Stimulated activated CD8-positive, alpha-beta memory T cell treated with anti-CD3 and anti-CD28 coated beads, Interleukin-7, amount 100 ng/mL, for 1 hour (primary cell): Measurements from ENCODE around the gene USP32.

Experiments used
- DNase-seq, 2 donors: peaks; one replicate each; pipeline ENCODE4 v3.0.0-alpha.2; 2020; ENCODE audit warnings: low read depth in 2 of 2

Gene USP32

DNA sequence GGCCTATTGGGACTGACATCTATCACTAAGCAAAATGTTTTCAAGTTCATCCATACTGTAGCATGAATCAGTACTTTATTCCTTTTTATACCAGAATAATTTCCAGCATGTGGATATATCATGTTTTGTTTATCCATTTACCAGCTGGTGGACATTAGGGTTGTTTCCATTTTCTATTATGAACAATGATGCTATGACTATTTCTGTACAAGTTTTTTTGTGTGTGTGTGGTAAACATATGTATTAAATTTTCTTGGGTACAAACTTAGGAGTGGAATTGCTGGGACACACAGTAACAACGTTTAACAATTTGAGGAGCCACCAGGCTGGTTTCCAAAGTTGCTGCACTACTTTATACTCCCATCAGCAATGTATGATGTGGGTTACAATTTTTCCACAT lies 91.0 kb downstream of the USP32 start:
- no peak for DNase-seq

- no peak for DNase-seq
Observed at GRCh38 chr17:60300011-60300410, 91.9 kb downstream of the USP32 start.

DNA sequence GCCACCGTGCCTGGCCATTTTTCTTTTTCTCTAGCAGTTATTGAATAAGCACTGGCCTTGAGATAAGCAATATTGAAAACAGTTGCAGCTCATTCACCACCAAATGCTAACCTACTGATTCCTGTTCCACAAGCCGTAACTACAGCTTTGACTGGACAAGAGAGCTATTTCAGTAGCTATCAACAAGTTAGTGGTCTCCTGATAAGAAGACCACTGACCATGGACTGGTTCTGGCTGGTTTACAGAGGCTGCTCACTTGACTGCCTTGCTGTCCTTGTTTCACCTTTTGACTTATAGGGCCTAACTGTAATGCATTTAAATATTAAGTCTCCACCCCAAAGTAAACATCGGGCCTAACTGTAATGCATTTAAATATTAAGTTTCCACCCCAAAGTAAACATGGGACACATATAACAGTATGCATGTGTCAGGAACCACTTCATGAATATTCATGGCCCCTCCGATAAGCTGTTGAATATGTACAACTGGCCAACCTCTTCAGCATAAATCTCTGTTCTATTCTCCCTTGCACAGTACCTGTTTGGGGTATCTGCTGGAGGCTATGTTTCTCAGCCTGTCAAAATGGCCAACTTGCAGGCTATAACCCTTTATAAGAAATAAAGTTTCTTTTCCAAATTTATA lies 94.1 kb downstream of the USP32 start:
- DNase-seq: no peak

- no peak for DNase-seq
Observed at GRCh38 chr17:60296177-60296576, 95.8 kb downstream of the USP32 start.

GRCh38 chr17:60293580-60294335 lies 98.2 kb downstream of the USP32 start:
- no peak for DNase-seq

GRCh38 chr17:60292697-60293096 lies 99.2 kb downstream of the USP32 start:
- no peak for DNase-seq

DNA sequence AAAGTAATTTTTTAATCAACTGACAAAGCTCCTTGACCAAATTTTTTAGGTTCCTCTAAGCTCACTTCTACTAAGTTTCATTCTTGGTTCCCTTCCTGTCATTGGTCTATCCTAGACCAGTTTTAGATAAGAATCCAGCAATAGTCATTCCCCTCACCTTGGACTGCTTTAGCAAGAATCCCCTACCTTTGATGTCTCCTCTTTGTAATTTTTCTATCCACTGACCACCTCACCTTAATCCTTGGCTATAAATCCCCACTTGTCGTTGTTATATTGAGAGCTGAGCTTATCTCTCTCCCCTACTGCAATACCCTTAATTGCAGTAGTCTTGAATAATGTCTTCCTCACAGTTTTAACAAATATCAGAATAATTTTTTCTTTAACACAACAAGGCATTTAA lies 107.2 kb downstream of the USP32 start:
- DNase-seq: no peak

DNA sequence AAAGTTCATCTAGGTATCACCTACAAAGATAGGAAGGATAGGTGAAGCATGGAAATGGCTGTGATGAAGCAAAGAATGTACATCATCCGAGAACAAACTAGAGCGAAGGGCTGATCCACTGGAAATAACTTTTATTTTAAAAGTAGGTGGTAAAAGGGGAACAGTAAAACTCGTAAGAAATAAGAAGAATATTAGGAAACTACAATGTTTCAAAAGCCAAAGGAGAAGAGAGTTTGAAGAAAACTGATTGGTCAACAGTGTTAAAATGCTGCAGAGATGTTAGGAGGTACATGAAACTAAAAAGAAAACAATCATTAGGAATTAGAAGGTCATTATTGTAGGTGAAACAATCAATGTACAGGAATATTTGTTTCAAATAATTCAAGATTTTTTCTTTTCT lies 108.1 kb downstream of the USP32 start:
- DNase-seq: no peak

- no peak for DNase-seq
Observed at GRCh38 chr17:60280673-60281072, 111.3 kb downstream of the USP32 start.

DNA sequence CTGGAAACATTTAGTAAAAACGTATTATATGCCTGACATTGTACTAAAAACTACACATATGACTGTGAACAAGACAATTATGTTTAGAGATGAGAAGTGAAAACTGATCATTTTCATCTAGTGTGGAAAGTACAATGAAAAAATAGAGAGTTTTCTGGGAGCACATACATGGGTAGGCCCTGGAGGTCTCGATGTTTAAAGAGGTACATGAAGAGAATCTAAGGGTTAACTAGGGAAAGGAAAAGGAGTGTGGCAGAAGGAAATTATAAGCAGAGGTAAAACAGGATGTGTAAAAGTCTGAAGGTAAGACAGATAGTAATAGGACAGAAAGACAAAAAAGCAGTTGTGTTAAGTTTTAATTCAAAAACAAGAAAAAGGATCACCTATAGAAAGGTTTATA lies 113.7 kb downstream of the USP32 start:
- no peak for DNase-seq

DNA sequence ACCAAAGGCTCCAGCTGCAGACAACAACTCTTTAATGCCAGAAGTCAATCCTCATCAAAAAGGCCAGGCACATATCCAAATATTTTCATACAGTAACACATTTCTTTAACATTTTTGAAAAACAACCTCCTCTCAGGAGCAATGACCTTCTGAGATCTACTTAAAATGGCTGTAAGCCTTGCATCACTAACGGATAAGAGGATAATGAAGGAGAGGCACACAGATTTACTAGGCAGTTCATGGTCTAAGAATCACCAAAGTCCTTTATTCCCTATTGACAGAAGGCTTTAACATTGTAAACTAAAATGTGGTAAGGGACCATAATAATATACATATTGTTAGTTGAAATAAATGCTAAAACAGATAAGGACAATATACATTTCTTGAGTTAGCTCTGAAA lies 114.7 kb downstream of the USP32 start:
- no peak for DNase-seq

DNA sequence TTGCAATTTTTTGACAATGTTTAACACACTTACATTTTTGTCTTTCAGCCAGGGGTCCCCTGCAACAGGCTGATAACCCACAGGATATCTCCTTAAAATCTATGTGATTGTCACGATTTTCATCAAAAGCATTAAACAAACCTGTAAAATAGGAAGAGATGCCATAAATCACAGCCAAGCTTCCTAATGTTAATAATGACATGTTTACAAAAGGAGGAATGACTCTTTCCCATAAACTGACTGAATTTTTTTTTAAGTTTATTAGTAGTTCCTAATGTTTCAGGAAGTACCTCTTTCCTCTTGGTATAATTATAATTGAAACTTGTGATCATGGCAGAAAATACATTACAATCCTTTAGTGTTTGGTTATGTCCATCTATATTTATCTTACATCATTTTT lies 122.5 kb downstream of the USP32 start:
- no peak for DNase-seq

GRCh38 chr17:60260540-60260939 lies 131.4 kb downstream of the USP32 start:
- DNase-seq: no peak

DNA sequence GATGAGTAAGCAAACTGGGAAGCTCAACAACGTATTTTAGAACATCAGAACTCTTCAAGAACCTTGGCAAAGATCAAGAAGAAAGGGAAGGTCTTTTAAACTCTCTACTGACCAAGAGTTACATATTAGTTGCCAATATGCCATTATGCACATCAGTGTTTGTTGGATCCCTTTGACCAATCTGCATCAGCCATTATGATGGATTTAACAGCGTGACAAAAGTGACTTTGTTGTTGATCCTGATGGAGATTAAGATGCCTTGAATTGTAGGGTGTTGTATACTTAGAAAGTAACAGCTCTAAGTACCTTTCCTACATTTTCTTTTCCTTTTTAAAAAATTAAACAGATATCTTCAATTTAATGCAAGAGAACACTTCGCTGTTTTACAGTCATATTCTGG lies 133.6 kb downstream of the USP32 start:
- no peak for DNase-seq

DNA sequence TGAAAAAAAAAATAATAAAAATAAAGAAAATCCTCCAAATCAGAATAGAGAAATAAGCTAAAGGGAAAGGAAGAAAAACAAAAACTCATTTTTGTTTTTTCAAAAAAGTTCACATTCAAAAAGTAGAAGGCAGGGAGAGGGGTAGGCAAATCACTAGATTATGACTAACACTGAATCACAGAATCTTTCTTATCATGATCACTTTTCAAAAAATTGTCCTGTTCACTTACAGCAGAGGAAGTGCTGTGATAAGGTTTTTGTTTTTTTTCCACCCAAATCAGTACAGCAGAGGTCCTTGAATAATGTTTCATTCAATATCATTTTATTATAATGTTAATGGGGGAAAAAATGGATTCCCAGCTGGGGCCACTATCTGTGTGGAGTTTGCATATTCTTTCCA lies 135.8 kb downstream of the USP32 start:
- no peak for DNase-seq

DNA sequence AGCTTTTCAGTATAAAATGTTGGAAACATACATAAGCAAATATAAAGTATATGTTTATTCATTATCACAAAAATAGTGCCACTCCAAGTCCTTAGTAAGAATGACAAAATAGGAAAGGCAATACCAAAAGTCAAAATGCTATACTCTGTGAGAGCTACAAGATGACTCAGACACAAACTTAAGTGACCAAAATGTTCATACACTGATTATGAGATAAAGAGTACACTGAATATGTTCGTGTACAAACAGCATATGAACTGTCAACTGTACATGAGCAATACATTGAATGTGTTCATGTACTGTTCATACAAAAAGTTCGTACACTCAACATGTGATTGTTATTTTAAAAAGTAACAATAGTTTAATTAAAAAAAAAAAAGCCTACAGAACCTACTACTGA lies 138.9 kb downstream of the USP32 start:
- no peak for DNase-seq

GRCh38 chr17:60252459-60252858 lies 139.5 kb downstream of the USP32 start:
- DNase-seq: no peak

DNA sequence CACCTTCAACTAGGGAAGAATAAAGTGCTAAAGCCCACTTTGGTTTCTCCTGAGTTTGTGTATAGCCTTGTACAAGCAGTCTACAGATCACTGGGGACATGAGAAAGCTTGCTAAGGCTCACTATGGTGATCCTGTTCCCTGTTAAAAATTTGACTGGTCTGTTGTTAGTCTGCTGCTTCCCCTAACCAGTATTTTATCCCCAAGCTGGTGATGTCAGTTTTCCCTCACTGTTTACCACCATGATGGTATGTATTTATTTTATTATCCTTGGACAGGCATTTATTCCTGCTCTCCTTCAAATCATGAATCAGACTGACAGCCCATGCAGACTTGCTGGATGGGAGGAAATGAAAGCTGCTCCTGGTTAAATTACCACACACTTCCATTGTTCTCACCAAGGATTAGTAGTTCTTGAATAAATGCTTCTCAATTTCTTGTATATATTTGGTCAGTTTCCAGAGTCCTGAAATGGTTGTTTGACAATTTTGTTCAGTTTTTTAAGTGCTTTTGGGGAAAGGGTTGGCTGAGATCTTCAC lies 142.6 kb downstream of the USP32 start:
- DNase-seq: no peak

GRCh38 chr17:60248618-60249289 lies 143.2 kb downstream of the USP32 start:
- no peak for DNase-seq

- no peak for DNase-seq
Observed at GRCh38 chr17:60247836-60248461, 144.0 kb downstream of the USP32 start.

GRCh38 chr17:60244656-60245055 lies 147.3 kb downstream of the USP32 start:
- DNase-seq: no peak

GRCh38 chr17:60240290-60240689 lies 151.6 kb downstream of the USP32 start:
- DNase-seq: no peak
